ENCODE data around the gene PTGES3L.

- TF ChIP-seq, protein P1, sequence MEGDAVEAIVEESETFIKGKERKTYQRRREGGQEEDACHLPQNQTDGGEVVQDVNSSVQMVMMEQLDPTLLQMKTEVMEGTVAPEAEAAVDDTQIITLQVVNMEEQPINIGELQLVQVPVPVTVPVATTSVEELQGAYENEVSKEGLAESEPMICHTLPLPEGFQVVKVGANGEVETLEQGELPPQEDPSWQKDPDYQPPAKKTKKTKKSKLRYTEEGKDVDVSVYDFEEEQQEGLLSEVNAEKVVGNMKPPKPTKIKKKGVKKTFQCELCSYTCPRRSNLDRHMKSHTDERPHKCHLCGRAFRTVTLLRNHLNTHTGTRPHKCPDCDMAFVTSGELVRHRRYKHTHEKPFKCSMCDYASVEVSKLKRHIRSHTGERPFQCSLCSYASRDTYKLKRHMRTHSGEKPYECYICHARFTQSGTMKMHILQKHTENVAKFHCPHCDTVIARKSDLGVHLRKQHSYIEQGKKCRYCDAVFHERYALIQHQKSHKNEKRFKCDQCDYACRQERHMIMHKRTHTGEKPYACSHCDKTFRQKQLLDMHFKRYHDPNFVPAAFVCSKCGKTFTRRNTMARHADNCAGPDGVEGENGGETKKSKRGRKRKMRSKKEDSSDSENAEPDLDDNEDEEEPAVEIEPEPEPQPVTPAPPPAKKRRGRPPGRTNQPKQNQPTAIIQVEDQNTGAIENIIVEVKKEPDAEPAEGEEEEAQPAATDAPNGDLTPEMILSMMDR (IDR thresholded peaks at IDR 0.05), result peak in 1 of 4 experiments; percentile 28
- TF ChIP-seq POLR2AphosphoS5 (IDR thresholded peaks at IDR 0.05), result peak; percentile 100
Measured at GRCh38 chr17:42964161-42964932, 15.5 kb downstream of the PTGES3L start, which contains the start of gene AARSD1.
